ENCODE results near the gene TCTN2. TPM values are rescaled to one million over a fixed set of nuclear protein-coding genes. Genes with fewer than 3 reads are reported as not detected.
A peak's percentile ranks its signal among the peaks of the same experiment; 100 is the strongest.

The TCTN2 gene
- total RNA-seq: 3.3 TPM
- long read RNA-seq: 0 reads

GRCh38 chr12:123670882-123671728 lies at the start of gene TCTN2:
Gene TCTN2 (plus strand): TSS chr12:123671113. CDS start chr12:123671241, 128 bp downstream.
- intact Hi-C loops (cut with DNase I): no loop called here
- peak; percentile 98 for DNase-seq (ENCODE audit: missing footprints)
- ATAC-seq: peak; percentile 97

- DNase-seq (ENCODE audit: missing footprints) (no peak), ATAC-seq (no peak)
- intact Hi-C loops (cut with DNase I): no loop called here
These were observed 49.0 kb upstream of the TCTN2 start for GRCh38 chr12:123621619-123622530.

- peak; percentile 98 for ATAC-seq
- peak; percentile 97 for DNase-seq (ENCODE audit: missing footprints)
- intact Hi-C loops (cut with DNase I): no loop called here
These were observed 37.4 kb upstream of the TCTN2 start, which contains the start of the genes EIF2B1 and GTF2H3 for GRCh38 chr12:123633379-123634141. Gene EIF2B1 (minus strand): TSS chr12:123633686. CDS start chr12:123633557, 129 bp downstream. Gene GTF2H3 (plus strand): TSS chr12:123633829. CDS start chr12:123633860, 31 bp downstream.

- intact Hi-C loops (cut with DNase I): no loop called here
- no peak for DNase-seq (ENCODE audit: missing footprints)
- no peak for ATAC-seq
These were observed 36.8 kb upstream of the TCTN2 start for GRCh38 chr12:123634142-123634561.

- no peak for ATAC-seq
- intact Hi-C loops (cut with DNase I): no loop called here
These were observed 27.0 kb upstream of the TCTN2 start for GRCh38 chr12:123643911-123644310.

GRCh38 chr12:123645380-123645779 lies 25.5 kb upstream of the TCTN2 start:
- intact Hi-C loops (cut with DNase I): no loop called here
- no peak for ATAC-seq

More at GRCh38 chr12:123643911-123644310, 27.0 kb upstream of the TCTN2 start:
- no peak for DNase-seq (ENCODE audit: missing footprints)

GRCh38 chr12:123645878-123646277 lies 25.0 kb upstream of the TCTN2 start:
- DNase-seq (ENCODE audit: missing footprints): no peak

More at GRCh38 chr12:123645380-123645779, 25.5 kb upstream of the TCTN2 start:
- DNase-seq (ENCODE audit: missing footprints): no peak

GRCh38 chr12:123648401-123648800 lies 22.5 kb upstream of the TCTN2 start:
- intact Hi-C loops (cut with DNase I): no loop called here
- ATAC-seq (no peak), DNase-seq (ENCODE audit: missing footprints) (no peak)

More at GRCh38 chr12:123645878-123646277, 25.0 kb upstream of the TCTN2 start:
- intact Hi-C loops (cut with DNase I): no loop called here
- no peak for ATAC-seq

GRCh38 chr12:123654129-123654701 lies 16.7 kb upstream of the TCTN2 start:
- DNase-seq (ENCODE audit: missing footprints) (no peak), ATAC-seq (no peak)
- intact Hi-C loops (cut with DNase I): no loop called here

- DNase-seq (ENCODE audit: missing footprints) (no peak), ATAC-seq (peak; percentile 84)
- intact Hi-C loops (cut with DNase I): no loop called here
These were observed 15.5 kb upstream of the TCTN2 start for GRCh38 chr12:123655420-123655819.

- ATAC-seq: peak; percentile 39
- intact Hi-C loops (cut with DNase I): no loop called here
These were observed 14.5 kb upstream of the TCTN2 start for GRCh38 chr12:123656392-123656791.

GRCh38 chr12:123657211-123657610 lies 13.7 kb upstream of the TCTN2 start:
- no peak for DNase-seq (ENCODE audit: missing footprints)
- intact Hi-C loops (cut with DNase I): no loop called here
- no peak for ATAC-seq

More at GRCh38 chr12:123656392-123656791, 14.5 kb upstream of the TCTN2 start:
- DNase-seq (ENCODE audit: missing footprints): no peak

- DNase-seq (ENCODE audit: missing footprints): no peak
- intact Hi-C loops (cut with DNase I): no loop called here
These were observed 10.8 kb upstream of the TCTN2 start for GRCh38 chr12:123659996-123660727.

GRCh38 chr12:123667771-123668170 lies 3.1 kb upstream of the TCTN2 start:
- no peak for DNase-seq (ENCODE audit: missing footprints)
- ATAC-seq: no peak
- intact Hi-C loops (cut with DNase I): no loop called here

More at GRCh38 chr12:123659996-123660727, 10.8 kb upstream of the TCTN2 start:
- no peak for ATAC-seq

GRCh38 chr12:123671876-123672275 lies 963 bp downstream of the TCTN2 start:
- DNase-seq (ENCODE audit: missing footprints) (no peak), ATAC-seq (no peak)
- intact Hi-C loops (cut with DNase I): no loop called here

GRCh38 chr12:123675436-123675835 lies 4.5 kb downstream of the TCTN2 start:
- DNase-seq (ENCODE audit: missing footprints): no peak
- ATAC-seq: no peak
- intact Hi-C loops (cut with DNase I): no loop called here

- intact Hi-C loops (cut with DNase I): no loop called here
These were observed 5.9 kb downstream of the TCTN2 start for GRCh38 chr12:123676616-123677320.

More at GRCh38 chr12:123676616-123677320, 5.9 kb downstream of the TCTN2 start:
- DNase-seq (ENCODE audit: missing footprints): no peak
- no peak for ATAC-seq
